Breast epithelium (tissue), 3 donors: Measurements from ENCODE around the gene HSD17B8.

Experiments used
- CTCF ChIP-seq, 3 donors: fragments of 450-650 bp; IDR thresholded peaks; one replicate each; pipeline ENCODE4 v1.5.1; 2016 to 2017; ENCODE audit warnings: antibody characterized with exemption in 3 of 3, mild to moderate bottlenecking in 3 of 3, moderate library complexity in 3 of 3
- POLR2A ChIP-seq: fragments of 450-650 bp; IDR thresholded peaks from one replicate; pipeline ENCODE4 v1.6.1; 2016; ENCODE audit warnings: antibody characterized with exemption, mild to moderate bottlenecking, moderate library complexity
- POLR2AphosphoS5 ChIP-seq, 3 donors: sonication (generic); formaldehyde crosslinking; IDR thresholded peaks; one replicate each; pipeline ENCODE4 v1.6.1; 2017; ENCODE audit warnings: antibody characterized with exemption in 3 of 3

GRCh38 chr6:33217681-33218080 is 13.2 kb downstream of the HSD17B8 start:
- TF ChIP-seq CTCF (IDR thresholded peaks at IDR 0.05) (no peak), POLR2A (no peak), POLR2AphosphoS5 (IDR thresholded peaks at IDR 0.05) (no peak)
